ENCODE measurements around the gene NEGR1.

DNA sequence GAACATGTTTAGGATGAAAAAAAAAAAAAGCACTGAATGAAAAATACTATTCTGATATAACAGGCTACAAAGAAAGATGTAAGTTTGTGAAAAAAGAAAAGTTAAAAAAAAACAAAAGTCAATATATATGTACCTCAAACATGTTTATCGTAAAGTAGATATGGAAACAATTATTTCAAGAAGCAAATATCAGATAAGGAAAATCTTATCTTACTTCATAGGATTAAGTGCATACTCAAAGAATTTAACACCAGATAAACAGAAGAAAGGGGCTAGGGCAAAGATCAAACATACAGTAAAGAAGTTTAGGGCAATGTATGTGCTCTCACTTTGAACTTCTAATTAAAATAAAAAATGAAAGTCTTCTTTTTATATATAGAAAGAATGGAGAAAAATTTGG lies 75.3 kb downstream of the NEGR1 start:
- no peak for TF ChIP-seq CTCF (IDR thresholded peaks at IDR 0.05)
- TF ChIP-seq, protein P1, sequence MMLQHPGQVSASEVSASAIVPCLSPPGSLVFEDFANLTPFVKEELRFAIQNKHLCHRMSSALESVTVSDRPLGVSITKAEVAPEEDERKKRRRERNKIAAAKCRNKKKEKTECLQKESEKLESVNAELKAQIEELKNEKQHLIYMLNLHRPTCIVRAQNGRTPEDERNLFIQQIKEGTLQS (CRISPR knock-in tag; conservative IDR thresholded peaks at IDR 0.05) = no peak
- no peak for TF ChIP-seq NR3C1 (CRISPR knock-in tag; conservative IDR thresholded peaks at IDR 0.05; ENCODE audit: low read depth)
- TF ChIP-seq, protein P2, sequence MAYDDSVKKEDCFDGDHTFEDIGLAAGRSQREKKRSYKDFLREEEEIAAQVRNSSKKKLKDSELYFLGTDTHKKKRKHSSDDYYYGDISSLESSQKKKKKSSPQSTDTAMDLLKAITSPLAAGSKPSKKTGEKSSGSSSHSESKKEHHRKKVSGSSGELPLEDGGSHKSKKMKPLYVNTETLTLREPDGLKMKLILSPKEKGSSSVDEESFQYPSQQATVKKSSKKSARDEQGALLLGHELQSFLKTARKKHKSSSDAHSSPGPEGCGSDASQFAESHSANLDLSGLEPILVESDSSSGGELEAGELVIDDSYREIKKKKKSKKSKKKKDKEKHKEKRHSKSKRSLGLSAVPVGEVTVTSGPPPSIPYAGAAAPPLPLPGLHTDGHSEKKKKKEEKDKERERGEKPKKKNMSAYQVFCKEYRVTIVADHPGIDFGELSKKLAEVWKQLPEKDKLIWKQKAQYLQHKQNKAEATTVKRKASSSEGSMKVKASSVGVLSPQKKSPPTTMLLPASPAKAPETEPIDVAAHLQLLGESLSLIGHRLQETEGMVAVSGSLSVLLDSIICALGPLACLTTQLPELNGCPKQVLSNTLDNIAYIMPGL (CRISPR knock-in tag; IDR thresholded peaks at IDR 0.05) = no peak
- TF ChIP-seq JUN (CRISPR knock-in tag; IDR thresholded peaks at IDR 0.05) = no peak
- TF ChIP-seq CREB1 (CRISPR knock-in tag; IDR thresholded peaks at IDR 0.05) = no peak
- TF ChIP-seq, protein P3, sequence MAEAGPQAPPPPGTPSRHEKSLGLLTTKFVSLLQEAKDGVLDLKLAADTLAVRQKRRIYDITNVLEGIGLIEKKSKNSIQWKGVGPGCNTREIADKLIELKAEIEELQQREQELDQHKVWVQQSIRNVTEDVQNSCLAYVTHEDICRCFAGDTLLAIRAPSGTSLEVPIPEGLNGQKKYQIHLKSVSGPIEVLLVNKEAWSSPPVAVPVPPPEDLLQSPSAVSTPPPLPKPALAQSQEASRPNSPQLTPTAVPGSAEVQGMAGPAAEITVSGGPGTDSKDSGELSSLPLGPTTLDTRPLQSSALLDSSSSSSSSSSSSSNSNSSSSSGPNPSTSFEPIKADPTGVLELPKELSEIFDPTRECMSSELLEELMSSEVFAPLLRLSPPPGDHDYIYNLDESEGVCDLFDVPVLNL (CRISPR knock-in tag; IDR thresholded peaks at IDR 0.05; ENCODE audit: borderline replicate concordance, low read depth) = no peak
- no peak for TF ChIP-seq ESRRA (CRISPR knock-in tag; IDR thresholded peaks at IDR 0.05; ENCODE audit: borderline replicate concordance)
- no peak for TF ChIP-seq ELF4 (CRISPR knock-in tag; IDR thresholded peaks at IDR 0.05; ENCODE audit: low read depth)
- TF ChIP-seq, protein P4, sequence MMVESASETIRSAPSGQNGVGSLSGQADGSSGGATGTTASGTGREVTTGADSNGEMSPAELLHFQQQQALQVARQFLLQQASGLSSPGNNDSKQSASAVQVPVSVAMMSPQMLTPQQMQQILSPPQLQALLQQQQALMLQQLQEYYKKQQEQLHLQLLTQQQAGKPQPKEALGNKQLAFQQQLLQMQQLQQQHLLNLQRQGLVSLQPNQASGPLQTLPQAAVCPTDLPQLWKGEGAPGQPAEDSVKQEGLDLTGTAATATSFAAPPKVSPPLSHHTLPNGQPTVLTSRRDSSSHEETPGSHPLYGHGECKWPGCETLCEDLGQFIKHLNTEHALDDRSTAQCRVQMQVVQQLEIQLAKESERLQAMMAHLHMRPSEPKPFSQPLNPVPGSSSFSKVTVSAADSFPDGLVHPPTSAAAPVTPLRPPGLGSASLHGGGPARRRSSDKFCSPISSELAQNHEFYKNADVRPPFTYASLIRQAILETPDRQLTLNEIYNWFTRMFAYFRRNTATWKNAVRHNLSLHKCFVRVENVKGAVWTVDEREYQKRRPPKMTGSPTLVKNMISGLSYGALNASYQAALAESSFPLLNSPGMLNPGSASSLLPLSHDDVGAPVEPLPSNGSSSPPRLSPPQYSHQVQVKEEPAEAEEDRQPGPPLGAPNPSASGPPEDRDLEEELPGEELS (CRISPR knock-in tag; IDR thresholded peaks at IDR 0.05) = no peak
- TF ChIP-seq, protein P5, sequence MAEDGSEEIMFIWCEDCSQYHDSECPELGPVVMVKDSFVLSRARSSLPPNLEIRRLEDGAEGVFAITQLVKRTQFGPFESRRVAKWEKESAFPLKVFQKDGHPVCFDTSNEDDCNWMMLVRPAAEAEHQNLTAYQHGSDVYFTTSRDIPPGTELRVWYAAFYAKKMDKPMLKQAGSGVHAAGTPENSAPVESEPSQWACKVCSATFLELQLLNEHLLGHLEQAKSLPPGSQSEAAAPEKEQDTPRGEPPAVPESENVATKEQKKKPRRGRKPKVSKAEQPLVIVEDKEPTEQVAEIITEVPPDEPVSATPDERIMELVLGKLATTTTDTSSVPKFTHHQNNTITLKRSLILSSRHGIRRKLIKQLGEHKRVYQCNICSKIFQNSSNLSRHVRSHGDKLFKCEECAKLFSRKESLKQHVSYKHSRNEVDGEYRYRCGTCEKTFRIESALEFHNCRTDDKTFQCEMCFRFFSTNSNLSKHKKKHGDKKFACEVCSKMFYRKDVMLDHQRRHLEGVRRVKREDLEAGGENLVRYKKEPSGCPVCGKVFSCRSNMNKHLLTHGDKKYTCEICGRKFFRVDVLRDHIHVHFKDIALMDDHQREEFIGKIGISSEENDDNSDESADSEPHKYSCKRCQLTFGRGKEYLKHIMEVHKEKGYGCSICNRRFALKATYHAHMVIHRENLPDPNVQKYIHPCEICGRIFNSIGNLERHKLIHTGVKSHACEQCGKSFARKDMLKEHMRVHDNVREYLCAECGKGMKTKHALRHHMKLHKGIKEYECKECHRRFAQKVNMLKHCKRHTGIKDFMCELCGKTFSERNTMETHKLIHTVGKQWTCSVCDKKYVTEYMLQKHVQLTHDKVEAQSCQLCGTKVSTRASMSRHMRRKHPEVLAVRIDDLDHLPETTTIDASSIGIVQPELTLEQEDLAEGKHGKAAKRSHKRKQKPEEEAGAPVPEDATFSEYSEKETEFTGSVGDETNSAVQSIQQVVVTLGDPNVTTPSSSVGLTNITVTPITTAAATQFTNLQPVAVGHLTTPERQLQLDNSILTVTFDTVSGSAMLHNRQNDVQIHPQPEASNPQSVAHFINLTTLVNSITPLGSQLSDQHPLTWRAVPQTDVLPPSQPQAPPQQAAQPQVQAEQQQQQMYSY (CRISPR knock-in tag; IDR thresholded peaks at IDR 0.05) = no peak
- TF ChIP-seq, protein P6, sequence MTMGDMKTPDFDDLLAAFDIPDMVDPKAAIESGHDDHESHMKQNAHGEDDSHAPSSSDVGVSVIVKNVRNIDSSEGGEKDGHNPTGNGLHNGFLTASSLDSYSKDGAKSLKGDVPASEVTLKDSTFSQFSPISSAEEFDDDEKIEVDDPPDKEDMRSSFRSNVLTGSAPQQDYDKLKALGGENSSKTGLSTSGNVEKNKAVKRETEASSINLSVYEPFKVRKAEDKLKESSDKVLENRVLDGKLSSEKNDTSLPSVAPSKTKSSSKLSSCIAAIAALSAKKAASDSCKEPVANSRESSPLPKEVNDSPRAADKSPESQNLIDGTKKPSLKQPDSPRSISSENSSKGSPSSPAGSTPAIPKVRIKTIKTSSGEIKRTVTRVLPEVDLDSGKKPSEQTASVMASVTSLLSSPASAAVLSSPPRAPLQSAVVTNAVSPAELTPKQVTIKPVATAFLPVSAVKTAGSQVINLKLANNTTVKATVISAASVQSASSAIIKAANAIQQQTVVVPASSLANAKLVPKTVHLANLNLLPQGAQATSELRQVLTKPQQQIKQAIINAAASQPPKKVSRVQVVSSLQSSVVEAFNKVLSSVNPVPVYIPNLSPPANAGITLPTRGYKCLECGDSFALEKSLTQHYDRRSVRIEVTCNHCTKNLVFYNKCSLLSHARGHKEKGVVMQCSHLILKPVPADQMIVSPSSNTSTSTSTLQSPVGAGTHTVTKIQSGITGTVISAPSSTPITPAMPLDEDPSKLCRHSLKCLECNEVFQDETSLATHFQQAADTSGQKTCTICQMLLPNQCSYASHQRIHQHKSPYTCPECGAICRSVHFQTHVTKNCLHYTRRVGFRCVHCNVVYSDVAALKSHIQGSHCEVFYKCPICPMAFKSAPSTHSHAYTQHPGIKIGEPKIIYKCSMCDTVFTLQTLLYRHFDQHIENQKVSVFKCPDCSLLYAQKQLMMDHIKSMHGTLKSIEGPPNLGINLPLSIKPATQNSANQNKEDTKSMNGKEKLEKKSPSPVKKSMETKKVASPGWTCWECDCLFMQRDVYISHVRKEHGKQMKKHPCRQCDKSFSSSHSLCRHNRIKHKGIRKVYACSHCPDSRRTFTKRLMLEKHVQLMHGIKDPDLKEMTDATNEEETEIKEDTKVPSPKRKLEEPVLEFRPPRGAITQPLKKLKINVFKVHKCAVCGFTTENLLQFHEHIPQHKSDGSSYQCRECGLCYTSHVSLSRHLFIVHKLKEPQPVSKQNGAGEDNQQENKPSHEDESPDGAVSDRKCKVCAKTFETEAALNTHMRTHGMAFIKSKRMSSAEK (CRISPR knock-in tag; IDR thresholded peaks at IDR 0.05; ENCODE audit: borderline replicate concordance) = no peak
